ENCODE measurements around the gene BPIFB3. TPM values are rescaled to one million over a fixed set of nuclear protein-coding genes. Genes with fewer than 3 reads are reported as not detected.

BPIFB3 gene
- total RNA-seq, 4 donors from 2014 or later, result not detected

GRCh38 chr20:33024243-33024560 is 29.5 kb upstream of the BPIFB3 start:
- Histone ChIP-seq H3K27me3 (peaks cover 15% of the 10 kb centered on the region), H3K36me3 (no peaks in the 10 kb centered on the region), H3K9me3 (no peaks in the 10 kb centered on the region), H3K4me3 (no peak overlapping the region), H3K4me1 (no peaks in the 10 kb centered on the region), H3K27ac (no peak overlapping the region)
- no peak for TF ChIP-seq EP300 (IDR thresholded peaks at IDR 0.05)
- TF ChIP-seq CTCF (IDR thresholded peaks at IDR 0.05), result no peak
- no peak for TF ChIP-seq POLR2AphosphoS5 (IDR thresholded peaks at IDR 0.05)
- no peak for TF ChIP-seq POLR2A (IDR thresholded peaks at IDR 0.05)
- ATAC-seq, result no peak
- WGBS, 2 donors (ENCODE audit: low coverage in 1 of 2), result 100% methylated on average over 1 of the region's 1 CpG; no CpG with 5 or more reads in 1 of the 2 donors

- Histone ChIP-seq H3K27me3 (peaks cover 19% of the 10 kb centered on the region), H3K36me3 (no peaks in the 10 kb centered on the region), H3K27ac (no peak overlapping the region), H3K4me1 (no peaks in the 10 kb centered on the region), H3K4me3 (no peak overlapping the region), H3K9me3 (no peaks in the 10 kb centered on the region)
- WGBS, 2 donors (ENCODE audit: low coverage in 1 of 2), result 61 to 66% methylated on average over 4 to 5 of the region's 5 CpGs
- TF ChIP-seq CTCF (IDR thresholded peaks at IDR 0.05) (no peak), POLR2AphosphoS5 (IDR thresholded peaks at IDR 0.05) (no peak), POLR2A (IDR thresholded peaks at IDR 0.05) (no peak), EP300 (IDR thresholded peaks at IDR 0.05) (no peak)
- no peak for ATAC-seq
Observed at GRCh38 chr20:33024609-33025317, 28.9 kb upstream of the BPIFB3 start.

- H3K27me3 ChIP-seq, result peaks cover 19% of the 10 kb centered on the region
- ATAC-seq, result no peak
- no peaks in the 10 kb centered on the region for H3K9me3 ChIP-seq
- TF ChIP-seq POLR2A (IDR thresholded peaks at IDR 0.05) (no peak), POLR2AphosphoS5 (IDR thresholded peaks at IDR 0.05) (no peak), EP300 (IDR thresholded peaks at IDR 0.05) (no peak), CTCF (IDR thresholded peaks at IDR 0.05) (no peak)
- no peak overlapping the region for H3K4me3 ChIP-seq
- no peak overlapping the region for H3K27ac ChIP-seq
- WGBS, 2 donors (ENCODE audit: low coverage in 1 of 2), result 69 to 92% methylated on average over 6 to 9 of the region's 9 CpGs
- no peaks in the 10 kb centered on the region for H3K4me1 ChIP-seq
- H3K36me3 ChIP-seq, result no peaks in the 10 kb centered on the region
Observed at GRCh38 chr20:33025318-33025876, 28.3 kb upstream of the BPIFB3 start.

GRCh38 chr20:33026072-33026778 is 27.5 kb upstream of the BPIFB3 start:
- Histone ChIP-seq H3K9me3 (no peaks in the 10 kb centered on the region), H3K27me3 (peaks cover 19% of the 10 kb centered on the region), H3K27ac (no peak overlapping the region), H3K4me1 (no peaks in the 10 kb centered on the region), H3K4me3 (no peak overlapping the region), H3K36me3 (no peaks in the 10 kb centered on the region)
- no peak for TF ChIP-seq CTCF (IDR thresholded peaks at IDR 0.05)
- no peak for TF ChIP-seq POLR2A (IDR thresholded peaks at IDR 0.05)
- no peak for TF ChIP-seq EP300 (IDR thresholded peaks at IDR 0.05)
- TF ChIP-seq POLR2AphosphoS5 (IDR thresholded peaks at IDR 0.05), result no peak
- 70% methylated on average over 3 of the region's 5 CpGs; no CpG with 5 or more reads in 1 of the 2 donors for WGBS, 2 donors (ENCODE audit: low coverage in 1 of 2)
- ATAC-seq, result no peak
